Activated B cell treated with CpG ODN at 0.5 μM for 24 hours (primary cell): ENCODE data around the gene CHD6. TPM values are rescaled to one million over a fixed set of nuclear protein-coding genes. Genes with fewer than 3 reads are reported as not detected.

Experiments used
- ATAC-seq: fragments of 200-7000 bp; cut with Tn5 transposase; one replicate; pipeline ENCODE4 v1.10.0; 2021; ENCODE audit warnings: low read depth, mild to moderate bottlenecking, moderate library complexity
- CTCF ChIA-PET: fragments of 350-600 bp; sonication (Branson Sonifier 250); formaldehyde crosslinking; loops from one replicate; lab custom pipeline; 2021; ENCODE audit warnings: antibody characterized with exemption; lab: Charles Lee
- POLR2A ChIA-PET: fragments of 350-600 bp; sonication (Branson Sonifier 250); formaldehyde crosslinking; loops from one replicate; lab custom pipeline; 2021; ENCODE audit warnings: antibody characterized with exemption; lab: Charles Lee
- DNase-seq: peaks from one replicate; pipeline ENCODE4 v3.0.0; 2022
- H3K27ac Mint-ChIP-seq: one replicate; pipeline ENCODE4 v1.8.0; 2020; ENCODE audit warnings: mixed read lengths
- H3K27me3 Mint-ChIP-seq: one replicate; pipeline ENCODE4 v1.8.0; 2021; ENCODE audit warnings: mixed read lengths
- H3K36me3 Mint-ChIP-seq: one replicate; pipeline ENCODE4 v1.8.0; 2021; ENCODE audit warnings: low read depth, mixed read lengths
- H3K4me1 Mint-ChIP-seq: one replicate; pipeline ENCODE4 v1.8.0; 2021; ENCODE audit warnings: mixed read lengths
- H3K4me3 Mint-ChIP-seq: one replicate; pipeline ENCODE4 v1.8.0; 2020; ENCODE audit warnings: mild to moderate bottlenecking, mixed read lengths
- H3K9me3 Mint-ChIP-seq: one replicate; pipeline ENCODE4 v1.8.0; 2020; ENCODE audit warnings: mixed read lengths
- CTCF ChIP-seq: fragments of 200-600 bp; IDR thresholded peaks from one replicate; pipeline ENCODE4 v1.8.0; 2022; ENCODE audit warnings: antibody characterized with exemption, mild to moderate bottlenecking
- intact Hi-C: fragments of 100-400 bp; cut with micrococcal nuclease; formaldehyde crosslinking; loops from one replicate; pipeline ENCODE4 v1.15.1; 2024
- total RNA-seq: library from RNA; stranded (reverse); gene quantifications from 2 replicates; pipeline ENCODE4 v1.2.3, GENCODE V29; 2022

CHD6 gene
- total RNA-seq, 1 donor from 2014 or later, result 59.9 TPM

GRCh38 chr20:41617059-41617901 lies 897 bp downstream of the CHD6 start:
- peak overlapping the region; percentile 85 for H3K27ac Mint-ChIP-seq
- no peak for TF ChIP-seq CTCF
- peaks cover 2% of the 10 kb centered on the region for H3K36me3 Mint-ChIP-seq
- ATAC-seq, result no peak
- peak; percentile 38 for DNase-seq
- H3K4me3 Mint-ChIP-seq, result peak overlapping the region; percentile 94
- peaks cover 50% of the 10 kb centered on the region for H3K4me1 Mint-ChIP-seq
- no peaks in the 10 kb centered on the region for H3K9me3 Mint-ChIP-seq
- no peaks in the 10 kb centered on the region for H3K27me3 Mint-ChIP-seq
- intact Hi-C loops, result loop anchor here (5.0 to 10.0 kb wide), 3 partner anchors 45 to 572 kb away; no protein-coding TSS in a partner anchor
- POLR2A ChIA-PET, result interaction anchor here (0.7 to 2.4 kb wide), 5 partner anchors 10 to 76 kb away, joined by 3 to 29 read pairs (median 5); no protein-coding TSS in a partner anchor
- CTCF ChIA-PET, result interaction anchor here (1.4 kb wide), 1 partner anchor 76 kb away, joined by 7 read pairs; no protein-coding TSS in a partner anchor

GRCh38 chr20:41616228-41616627 lies 1.9 kb downstream of the CHD6 start:
- TF ChIP-seq CTCF, result no peak
- no peak for DNase-seq
- ChIA-PET POLR2A (interaction anchor here (0.6 kb wide), 3 partner anchors 42 to 459 kb away, joined by 3 read pairs; no protein-coding TSS in a partner anchor), CTCF (interaction anchor here (0.7 kb wide), 1 partner anchor 24 kb away, joined by 3 read pairs; no protein-coding TSS in a partner anchor)
- intact Hi-C loops, result loop anchor here (5.0 to 10.0 kb wide), 3 partner anchors 46 to 571 kb away; no protein-coding TSS in a partner anchor
- ATAC-seq, result no peak
- Mint-ChIP-seq H3K27ac (no peak overlapping the region), H3K4me3 (peak overlapping the region; percentile 94), H3K9me3 (no peaks in the 10 kb centered on the region), H3K27me3 (no peaks in the 10 kb centered on the region), H3K36me3 (peaks cover 2% of the 10 kb centered on the region), H3K4me1 (peaks cover 54% of the 10 kb centered on the region)

GRCh38 chr20:41615676-41616075 lies 2.5 kb downstream of the CHD6 start:
- Mint-ChIP-seq H3K27ac (no peak overlapping the region), H3K4me1 (peaks cover 54% of the 10 kb centered on the region), H3K27me3 (no peaks in the 10 kb centered on the region), H3K4me3 (no peak overlapping the region), H3K36me3 (peaks cover 2% of the 10 kb centered on the region), H3K9me3 (no peaks in the 10 kb centered on the region)
- CTCF ChIA-PET, result interaction anchor here (0.7 kb wide), 1 partner anchor 23 kb away, joined by 3 read pairs; no protein-coding TSS in a partner anchor
- no peak for DNase-seq
- TF ChIP-seq CTCF, result no peak
- POLR2A ChIA-PET, result interaction anchor here (0.6 to 1.2 kb wide), 4 partner anchors 43 to 458 kb away, joined by 3 read pairs; no protein-coding TSS in a partner anchor
- no peak for ATAC-seq
- intact Hi-C loops, result loop anchor here (5.0 to 10.0 kb wide), 3 partner anchors 47 to 571 kb away; no protein-coding TSS in a partner anchor

- intact Hi-C loops, result loop anchor here (5.0 to 10.0 kb wide), 3 partner anchors 47 to 570 kb away; no protein-coding TSS in a partner anchor
- ATAC-seq, result no peak
- ChIA-PET CTCF (no interaction called here), POLR2A (interaction anchor here (1.2 kb wide), 1 partner anchor 78 kb away, joined by 3 read pairs; no protein-coding TSS in a partner anchor)
- no peak for DNase-seq
- Mint-ChIP-seq H3K9me3 (no peaks in the 10 kb centered on the region), H3K4me1 (peaks cover 56% of the 10 kb centered on the region), H3K36me3 (peaks cover 2% of the 10 kb centered on the region), H3K27ac (no peak overlapping the region), H3K27me3 (no peaks in the 10 kb centered on the region), H3K4me3 (no peak overlapping the region)
- no peak for TF ChIP-seq CTCF
These were observed 3.1 kb downstream of the CHD6 start for GRCh38 chr20:41615110-41615509.

- no peak overlapping the region for H3K27ac Mint-ChIP-seq
- no peak overlapping the region for H3K4me3 Mint-ChIP-seq
- no peaks in the 10 kb centered on the region for H3K9me3 Mint-ChIP-seq
These were observed 4.9 kb downstream of the CHD6 start for GRCh38 chr20:41613321-41613720.

More at GRCh38 chr20:41613321-41613720, 4.9 kb downstream of the CHD6 start:
- POLR2A ChIA-PET, result no interaction called here
- CTCF ChIA-PET, result no interaction called here
- intact Hi-C loops, result loop anchor here (10.0 kb wide), 2 partner anchors 49 to 569 kb away; no protein-coding TSS in a partner anchor
- peaks cover 2% of the 10 kb centered on the region for H3K36me3 Mint-ChIP-seq
- no peak for TF ChIP-seq CTCF
- H3K27me3 Mint-ChIP-seq, result no peaks in the 10 kb centered on the region
- ATAC-seq, result no peak
- H3K4me1 Mint-ChIP-seq, result peaks cover 64% of the 10 kb centered on the region
- DNase-seq, result no peak
